Uterus (tissue), 2 donors: ENCODE measurements around the gene LHB.
"Not testable (repeated sequence)": the region's sequence is repeated elsewhere in the genome, so short reads cannot be mapped to it uniquely, and the experiment has no call there.

ENCODE experiments used
- POLR2A ChIP-seq, 2 donors: fragments of 450-650 bp; IDR thresholded peaks; one replicate each; pipeline ENCODE4 v1.6.1; 2016; ENCODE audit warnings: antibody characterized with exemption in 2 of 2, mild to moderate bottlenecking in 1 of 2, moderate library complexity in 1 of 2
- TF ChIP-seq, protein P1 (sequence below), 4 experiments: fragments of 200-600 bp in 2 of 4; fragments of 450-650 bp in 2 of 4; sonication (generic) in 2 of 4; IDR thresholded peaks; one replicate each; pipeline ENCODE4 v1.5.1; 2016 to 2019; ENCODE audit warnings: antibody characterized with exemption in 4 of 4, mild to moderate bottlenecking in 2 of 4, moderate library complexity in 1 of 4

DNA sequence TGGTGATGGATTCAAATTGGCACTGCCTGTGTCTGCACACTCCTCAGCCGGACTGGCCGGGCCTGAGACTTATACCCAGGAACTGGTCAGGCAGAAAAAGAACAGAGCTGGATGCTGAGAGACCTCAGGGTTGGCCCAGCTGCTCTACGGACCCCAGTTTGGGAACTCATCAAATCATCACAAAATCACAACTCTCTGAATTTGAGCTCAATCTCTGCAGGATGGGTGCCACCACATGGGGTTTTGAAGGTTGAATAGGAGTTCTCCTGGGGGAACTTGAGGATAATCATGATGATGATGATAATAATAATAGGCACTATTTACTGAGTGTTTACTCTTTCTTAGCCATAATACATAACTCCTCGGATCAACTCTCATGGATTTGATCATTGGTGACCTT lies 25.8 kb upstream of the LHB start:
- TF ChIP-seq, protein P1, sequence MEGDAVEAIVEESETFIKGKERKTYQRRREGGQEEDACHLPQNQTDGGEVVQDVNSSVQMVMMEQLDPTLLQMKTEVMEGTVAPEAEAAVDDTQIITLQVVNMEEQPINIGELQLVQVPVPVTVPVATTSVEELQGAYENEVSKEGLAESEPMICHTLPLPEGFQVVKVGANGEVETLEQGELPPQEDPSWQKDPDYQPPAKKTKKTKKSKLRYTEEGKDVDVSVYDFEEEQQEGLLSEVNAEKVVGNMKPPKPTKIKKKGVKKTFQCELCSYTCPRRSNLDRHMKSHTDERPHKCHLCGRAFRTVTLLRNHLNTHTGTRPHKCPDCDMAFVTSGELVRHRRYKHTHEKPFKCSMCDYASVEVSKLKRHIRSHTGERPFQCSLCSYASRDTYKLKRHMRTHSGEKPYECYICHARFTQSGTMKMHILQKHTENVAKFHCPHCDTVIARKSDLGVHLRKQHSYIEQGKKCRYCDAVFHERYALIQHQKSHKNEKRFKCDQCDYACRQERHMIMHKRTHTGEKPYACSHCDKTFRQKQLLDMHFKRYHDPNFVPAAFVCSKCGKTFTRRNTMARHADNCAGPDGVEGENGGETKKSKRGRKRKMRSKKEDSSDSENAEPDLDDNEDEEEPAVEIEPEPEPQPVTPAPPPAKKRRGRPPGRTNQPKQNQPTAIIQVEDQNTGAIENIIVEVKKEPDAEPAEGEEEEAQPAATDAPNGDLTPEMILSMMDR (IDR thresholded peaks at IDR 0.05) = not testable (repeated sequence)
- TF ChIP-seq POLR2A (IDR thresholded peaks at IDR 0.05) = not testable (repeated sequence)
